ENCODE data around the gene CSNK1G2.

CSNK1G2 gene

GRCh38 chr19:2026770-2027169 lies 85.8 kb downstream of the CSNK1G2 start:
- no peak for TF ChIP-seq PPARA (CRISPR knock-in tag; IDR thresholded peaks at IDR 0.05; ENCODE audit: borderline replicate concordance)
- no peak for TF ChIP-seq ZNF565 (CRISPR knock-in tag; conservative IDR thresholded peaks at IDR 0.05; ENCODE audit: low read depth)
- TF ChIP-seq SNAI2 (CRISPR knock-in tag; IDR thresholded peaks at IDR 0.05) = no peak
- TF ChIP-seq, protein P1, sequence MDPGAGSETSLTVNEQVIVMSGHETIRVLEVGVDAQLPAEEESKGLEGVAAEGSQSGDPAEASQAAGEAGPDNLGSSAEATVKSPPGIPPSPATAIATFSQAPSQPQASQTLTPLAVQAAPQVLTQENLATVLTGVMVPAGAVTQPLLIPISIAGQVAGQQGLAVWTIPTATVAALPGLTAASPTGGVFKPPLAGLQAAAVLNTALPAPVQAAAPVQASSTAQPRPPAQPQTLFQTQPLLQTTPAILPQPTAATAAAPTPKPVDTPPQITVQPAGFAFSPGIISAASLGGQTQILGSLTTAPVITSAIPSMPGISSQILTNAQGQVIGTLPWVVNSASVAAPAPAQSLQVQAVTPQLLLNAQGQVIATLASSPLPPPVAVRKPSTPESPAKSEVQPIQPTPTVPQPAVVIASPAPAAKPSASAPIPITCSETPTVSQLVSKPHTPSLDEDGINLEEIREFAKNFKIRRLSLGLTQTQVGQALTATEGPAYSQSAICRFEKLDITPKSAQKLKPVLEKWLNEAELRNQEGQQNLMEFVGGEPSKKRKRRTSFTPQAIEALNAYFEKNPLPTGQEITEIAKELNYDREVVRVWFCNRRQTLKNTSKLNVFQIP (CRISPR knock-in tag; IDR thresholded peaks at IDR 0.05; ENCODE audit: borderline replicate concordance, low read depth) = no peak
- TF ChIP-seq TOX (CRISPR knock-in tag; IDR thresholded peaks at IDR 0.05; ENCODE audit: borderline replicate concordance) = no peak
- TF ChIP-seq ZFP30 (CRISPR knock-in tag; IDR thresholded peaks at IDR 0.05) = no peak
- no peak for TF ChIP-seq PATZ1 (CRISPR knock-in tag; IDR thresholded peaks at IDR 0.05; ENCODE audit: borderline replicate concordance)
- TF ChIP-seq ZNF8 (CRISPR knock-in tag; IDR thresholded peaks at IDR 0.05) = no peak
- no peak for TF ChIP-seq ZFP3 (CRISPR knock-in tag; IDR thresholded peaks at IDR 0.05)
- TF ChIP-seq OSR1 (CRISPR knock-in tag; IDR thresholded peaks at IDR 0.05) = no peak
- TF ChIP-seq ARNTL (CRISPR knock-in tag; IDR thresholded peaks at IDR 0.05; ENCODE audit: borderline replicate concordance, low read depth) = no peak
- TF ChIP-seq, protein P2, sequence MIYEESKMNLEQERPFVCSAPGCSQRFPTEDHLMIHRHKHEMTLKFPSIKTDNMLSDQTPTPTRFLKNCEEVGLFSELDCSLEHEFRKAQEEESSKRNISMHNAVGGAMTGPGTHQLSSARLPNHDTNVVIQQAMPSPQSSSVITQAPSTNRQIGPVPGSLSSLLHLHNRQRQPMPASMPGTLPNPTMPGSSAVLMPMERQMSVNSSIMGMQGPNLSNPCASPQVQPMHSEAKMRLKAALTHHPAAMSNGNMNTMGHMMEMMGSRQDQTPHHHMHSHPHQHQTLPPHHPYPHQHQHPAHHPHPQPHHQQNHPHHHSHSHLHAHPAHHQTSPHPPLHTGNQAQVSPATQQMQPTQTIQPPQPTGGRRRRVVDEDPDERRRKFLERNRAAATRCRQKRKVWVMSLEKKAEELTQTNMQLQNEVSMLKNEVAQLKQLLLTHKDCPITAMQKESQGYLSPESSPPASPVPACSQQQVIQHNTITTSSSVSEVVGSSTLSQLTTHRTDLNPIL (CRISPR knock-in tag; IDR thresholded peaks at IDR 0.05; ENCODE audit: low read depth) = no peak
- TF ChIP-seq GLIS3 (CRISPR knock-in tag; IDR thresholded peaks at IDR 0.05) = no peak
- TF ChIP-seq RARB (CRISPR knock-in tag; IDR thresholded peaks at IDR 0.05) = no peak
- no peak for TF ChIP-seq ZC3H10 (CRISPR knock-in tag; IDR thresholded peaks at IDR 0.05)
- no peak for TF ChIP-seq ZNF70 (CRISPR knock-in tag; IDR thresholded peaks at IDR 0.05)
- TF ChIP-seq TSHZ2 (CRISPR knock-in tag; IDR thresholded peaks at IDR 0.05) = no peak
- no peak for TF ChIP-seq CSDC2 (CRISPR knock-in tag; IDR thresholded peaks at IDR 0.05)
- TF ChIP-seq, protein P3, sequence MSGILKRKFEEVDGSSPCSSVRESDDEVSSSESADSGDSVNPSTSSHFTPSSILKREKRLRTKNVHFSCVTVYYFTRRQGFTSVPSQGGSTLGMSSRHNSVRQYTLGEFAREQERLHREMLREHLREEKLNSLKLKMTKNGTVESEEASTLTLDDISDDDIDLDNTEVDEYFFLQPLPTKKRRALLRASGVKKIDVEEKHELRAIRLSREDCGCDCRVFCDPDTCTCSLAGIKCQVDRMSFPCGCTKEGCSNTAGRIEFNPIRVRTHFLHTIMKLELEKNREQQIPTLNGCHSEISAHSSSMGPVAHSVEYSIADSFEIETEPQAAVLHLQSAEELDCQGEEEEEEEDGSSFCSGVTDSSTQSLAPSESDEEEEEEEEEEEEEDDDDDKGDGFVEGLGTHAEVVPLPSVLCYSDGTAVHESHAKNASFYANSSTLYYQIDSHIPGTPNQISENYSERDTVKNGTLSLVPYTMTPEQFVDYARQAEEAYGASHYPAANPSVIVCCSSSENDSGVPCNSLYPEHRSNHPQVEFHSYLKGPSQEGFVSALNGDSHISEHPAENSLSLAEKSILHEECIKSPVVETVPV (CRISPR knock-in tag; IDR thresholded peaks at IDR 0.05) = no peak
- no peak for ATAC-seq

DNA sequence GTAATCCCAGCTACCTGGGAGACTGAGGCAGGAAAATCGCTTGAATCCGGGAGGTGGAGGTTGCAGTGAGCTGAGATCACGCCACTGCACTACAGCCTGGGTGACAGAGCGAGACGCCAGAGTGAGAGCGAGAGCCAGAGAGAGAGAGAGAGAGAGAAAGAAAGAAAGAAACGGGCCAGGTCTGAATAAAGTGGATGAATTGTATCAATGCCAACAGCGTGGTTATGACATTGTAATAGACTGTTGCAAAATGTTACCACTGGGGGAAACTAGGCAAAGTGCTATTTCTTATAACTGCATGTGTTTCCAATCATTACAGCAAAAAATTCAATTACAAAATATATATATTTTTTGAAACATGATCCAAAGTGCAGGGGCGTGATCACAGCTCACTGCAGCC lies 86.4 kb downstream of the CSNK1G2 start:
- no peak for TF ChIP-seq TSHZ2 (CRISPR knock-in tag; IDR thresholded peaks at IDR 0.05)
- TF ChIP-seq ZC3H10 (CRISPR knock-in tag; IDR thresholded peaks at IDR 0.05) = no peak
- TF ChIP-seq PPARA (CRISPR knock-in tag; IDR thresholded peaks at IDR 0.05; ENCODE audit: borderline replicate concordance) = no peak
- TF ChIP-seq ZNF8 (CRISPR knock-in tag; IDR thresholded peaks at IDR 0.05) = no peak
- no peak for TF ChIP-seq TCF4 (CRISPR knock-in tag; IDR thresholded peaks at IDR 0.05; ENCODE audit: borderline replicate concordance)
- TF ChIP-seq, protein P1 (CRISPR knock-in tag; IDR thresholded peaks at IDR 0.05; ENCODE audit: borderline replicate concordance, low read depth) = no peak
- TF ChIP-seq ZNF565 (CRISPR knock-in tag; conservative IDR thresholded peaks at IDR 0.05; ENCODE audit: low read depth) = no peak
- no peak for TF ChIP-seq CSDC2 (CRISPR knock-in tag; IDR thresholded peaks at IDR 0.05)
- TF ChIP-seq, protein P2 (CRISPR knock-in tag; IDR thresholded peaks at IDR 0.05; ENCODE audit: low read depth) = no peak
- TF ChIP-seq, protein P3 (CRISPR knock-in tag; IDR thresholded peaks at IDR 0.05) = no peak
- TF ChIP-seq ARNTL (CRISPR knock-in tag; IDR thresholded peaks at IDR 0.05; ENCODE audit: borderline replicate concordance, low read depth) = no peak
- TF ChIP-seq ZFP30 (CRISPR knock-in tag; IDR thresholded peaks at IDR 0.05) = no peak
- TF ChIP-seq SNAI2 (CRISPR knock-in tag; IDR thresholded peaks at IDR 0.05) = no peak
- ATAC-seq = peak; percentile 63

All from SK-N-SH treated with all-trans-retinoic acid at 6 μM for 48 hours (cell line).